Measurements from ENCODE around the gene GRK5. TPM values are rescaled to one million over a fixed set of nuclear protein-coding genes. Genes with fewer than 3 reads are reported as not detected.

Gene GRK5
- total RNA-seq, 1 experiment from 2014 or later = 2.3 TPM

DNA sequence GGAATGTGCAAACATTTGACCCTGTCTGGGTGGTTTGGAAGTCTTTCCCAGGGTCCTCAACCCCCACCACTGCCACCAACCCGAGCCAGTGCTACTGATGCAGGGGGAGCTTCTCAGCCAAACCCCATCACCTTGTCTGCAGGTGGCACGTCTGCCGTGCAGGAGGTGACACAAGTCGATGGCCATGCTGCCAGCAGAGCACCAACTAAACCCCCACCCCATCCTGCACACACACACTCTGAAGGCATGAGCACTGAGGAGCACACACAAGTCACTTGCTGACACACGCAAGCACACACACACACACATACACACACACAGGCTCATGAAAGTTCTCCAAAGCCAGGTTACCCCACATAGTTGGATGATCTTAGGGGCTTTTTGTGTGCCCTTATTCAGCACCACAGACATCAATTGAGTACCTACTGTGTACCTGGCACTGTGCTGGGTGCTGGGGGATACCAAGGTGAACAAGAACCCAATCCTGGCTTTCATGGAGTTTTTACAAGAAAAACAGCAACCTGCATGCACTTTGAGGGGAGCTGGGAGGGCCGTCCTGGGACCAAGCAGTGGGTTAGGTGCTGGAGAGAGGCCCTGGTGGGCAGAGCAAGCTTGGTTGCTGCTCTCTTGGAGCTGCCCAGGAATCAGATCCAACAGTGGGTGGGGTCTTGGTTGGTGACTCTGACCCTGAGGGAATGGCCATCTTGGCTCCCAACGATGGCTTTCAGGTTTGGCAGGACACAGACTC is 216.3 kb downstream of the GRK5 start (continued):
- TF ChIP-seq, protein P1, sequence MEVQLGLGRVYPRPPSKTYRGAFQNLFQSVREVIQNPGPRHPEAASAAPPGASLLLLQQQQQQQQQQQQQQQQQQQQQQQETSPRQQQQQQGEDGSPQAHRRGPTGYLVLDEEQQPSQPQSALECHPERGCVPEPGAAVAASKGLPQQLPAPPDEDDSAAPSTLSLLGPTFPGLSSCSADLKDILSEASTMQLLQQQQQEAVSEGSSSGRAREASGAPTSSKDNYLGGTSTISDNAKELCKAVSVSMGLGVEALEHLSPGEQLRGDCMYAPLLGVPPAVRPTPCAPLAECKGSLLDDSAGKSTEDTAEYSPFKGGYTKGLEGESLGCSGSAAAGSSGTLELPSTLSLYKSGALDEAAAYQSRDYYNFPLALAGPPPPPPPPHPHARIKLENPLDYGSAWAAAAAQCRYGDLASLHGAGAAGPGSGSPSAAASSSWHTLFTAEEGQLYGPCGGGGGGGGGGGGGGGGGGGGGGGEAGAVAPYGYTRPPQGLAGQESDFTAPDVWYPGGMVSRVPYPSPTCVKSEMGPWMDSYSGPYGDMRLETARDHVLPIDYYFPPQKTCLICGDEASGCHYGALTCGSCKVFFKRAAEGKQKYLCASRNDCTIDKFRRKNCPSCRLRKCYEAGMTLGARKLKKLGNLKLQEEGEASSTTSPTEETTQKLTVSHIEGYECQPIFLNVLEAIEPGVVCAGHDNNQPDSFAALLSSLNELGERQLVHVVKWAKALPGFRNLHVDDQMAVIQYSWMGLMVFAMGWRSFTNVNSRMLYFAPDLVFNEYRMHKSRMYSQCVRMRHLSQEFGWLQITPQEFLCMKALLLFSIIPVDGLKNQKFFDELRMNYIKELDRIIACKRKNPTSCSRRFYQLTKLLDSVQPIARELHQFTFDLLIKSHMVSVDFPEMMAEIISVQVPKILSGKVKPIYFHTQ (CRISPR knock-in tag; IDR thresholded peaks at IDR 0.05) = no peak
- TF ChIP-seq ETV6 (CRISPR knock-in tag; IDR thresholded peaks at IDR 0.05) (no peak), SP1 (CRISPR knock-in tag; conservative IDR thresholded peaks at IDR 0.05) (no peak), NFE2L1 (CRISPR knock-in tag; IDR thresholded peaks at IDR 0.05) (no peak)
- TF ChIP-seq, protein P2, sequence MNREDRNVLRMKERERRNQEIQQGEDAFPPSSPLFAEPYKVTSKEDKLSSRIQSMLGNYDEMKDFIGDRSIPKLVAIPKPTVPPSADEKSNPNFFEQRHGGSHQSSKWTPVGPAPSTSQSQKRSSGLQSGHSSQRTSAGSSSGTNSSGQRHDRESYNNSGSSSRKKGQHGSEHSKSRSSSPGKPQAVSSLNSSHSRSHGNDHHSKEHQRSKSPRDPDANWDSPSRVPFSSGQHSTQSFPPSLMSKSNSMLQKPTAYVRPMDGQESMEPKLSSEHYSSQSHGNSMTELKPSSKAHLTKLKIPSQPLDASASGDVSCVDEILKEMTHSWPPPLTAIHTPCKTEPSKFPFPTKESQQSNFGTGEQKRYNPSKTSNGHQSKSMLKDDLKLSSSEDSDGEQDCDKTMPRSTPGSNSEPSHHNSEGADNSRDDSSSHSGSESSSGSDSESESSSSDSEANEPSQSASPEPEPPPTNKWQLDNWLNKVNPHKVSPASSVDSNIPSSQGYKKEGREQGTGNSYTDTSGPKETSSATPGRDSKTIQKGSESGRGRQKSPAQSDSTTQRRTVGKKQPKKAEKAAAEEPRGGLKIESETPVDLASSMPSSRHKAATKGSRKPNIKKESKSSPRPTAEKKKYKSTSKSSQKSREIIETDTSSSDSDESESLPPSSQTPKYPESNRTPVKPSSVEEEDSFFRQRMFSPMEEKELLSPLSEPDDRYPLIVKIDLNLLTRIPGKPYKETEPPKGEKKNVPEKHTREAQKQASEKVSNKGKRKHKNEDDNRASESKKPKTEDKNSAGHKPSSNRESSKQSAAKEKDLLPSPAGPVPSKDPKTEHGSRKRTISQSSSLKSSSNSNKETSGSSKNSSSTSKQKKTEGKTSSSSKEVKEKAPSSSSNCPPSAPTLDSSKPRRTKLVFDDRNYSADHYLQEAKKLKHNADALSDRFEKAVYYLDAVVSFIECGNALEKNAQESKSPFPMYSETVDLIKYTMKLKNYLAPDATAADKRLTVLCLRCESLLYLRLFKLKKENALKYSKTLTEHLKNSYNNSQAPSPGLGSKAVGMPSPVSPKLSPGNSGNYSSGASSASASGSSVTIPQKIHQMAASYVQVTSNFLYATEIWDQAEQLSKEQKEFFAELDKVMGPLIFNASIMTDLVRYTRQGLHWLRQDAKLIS (CRISPR knock-in tag; IDR thresholded peaks at IDR 0.05; ENCODE audit: borderline replicate concordance) = no peak

DNA sequence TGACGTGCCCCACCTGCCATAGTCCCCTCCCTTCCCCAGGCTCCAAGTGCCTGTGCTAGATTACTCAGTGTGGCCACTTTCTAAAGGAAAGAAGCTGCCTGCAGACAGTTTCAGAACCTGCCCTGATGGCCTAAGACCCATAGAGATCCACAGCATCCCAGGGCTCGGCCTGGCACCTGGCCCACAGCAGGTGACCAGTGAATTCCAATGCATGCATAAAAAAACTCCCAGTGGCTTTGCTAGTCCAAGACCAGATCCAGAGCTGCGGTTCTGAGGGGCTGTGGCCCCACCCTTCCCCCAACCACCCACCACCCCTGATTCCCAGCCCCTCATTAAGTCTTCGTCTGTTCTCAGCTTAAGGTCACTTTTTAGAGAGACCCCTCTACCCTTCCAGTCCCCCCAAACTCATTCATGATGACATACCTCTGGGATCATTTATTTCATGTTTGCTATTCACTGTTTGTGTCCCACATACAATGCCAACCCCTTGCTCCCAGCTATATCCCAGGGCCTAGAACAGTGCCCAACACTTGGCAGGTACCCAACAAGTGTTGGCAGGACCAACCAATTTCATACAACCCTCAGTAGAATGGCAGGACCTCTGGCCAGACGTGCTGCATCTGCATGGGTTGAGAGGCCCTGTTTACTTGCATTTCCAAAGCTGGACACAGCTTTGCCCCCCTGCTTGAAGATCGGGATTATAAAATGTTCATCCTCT is 217.0 kb downstream of the GRK5 start:
- ATAC-seq (no peak), DNase-seq (ENCODE audit: low spot score) (no peak)
- CTCF ChIA-PET = interaction anchor here (0.9 to 4.2 kb wide), 4 partner anchors 21 to 225 kb away, joined by 5 to 60 read pairs (median 22); no protein-coding TSS in a partner anchor
- H3K36me3 Mint-ChIP-seq = no peaks in the 10 kb centered on the region
- no peak for TF ChIP-seq NFATC4 (CRISPR knock-in tag; IDR thresholded peaks at IDR 0.05)
- TF ChIP-seq NR3C1 (CRISPR knock-in tag; conservative IDR thresholded peaks at IDR 0.05; ENCODE audit: low read depth) = no peak
- no peak for TF ChIP-seq RORB (CRISPR knock-in tag; IDR thresholded peaks at IDR 0.05)
- no peak for TF ChIP-seq IRF2 (CRISPR knock-in tag; IDR thresholded peaks at IDR 0.05; ENCODE audit: borderline replicate concordance, low read depth)
- no peak for TF ChIP-seq JUN (CRISPR knock-in tag; IDR thresholded peaks at IDR 0.05)
- TF ChIP-seq JAZF1 (CRISPR knock-in tag; IDR thresholded peaks at IDR 0.05) = no peak
- no peak for TF ChIP-seq NFYB (CRISPR knock-in tag; conservative IDR thresholded peaks at IDR 0.05; ENCODE audit: low read depth)
- TF ChIP-seq ZBTB21 (CRISPR knock-in tag; IDR thresholded peaks at IDR 0.05; ENCODE audit: borderline replicate concordance) = no peak
- H3K27ac Mint-ChIP-seq = no peak overlapping the region
- no peak overlapping the region for H3K4me3 Mint-ChIP-seq
- peaks cover 19% of the 10 kb centered on the region for H3K4me1 Mint-ChIP-seq
- POLR2A ChIA-PET = no interaction called here
- no peaks in the 10 kb centered on the region for H3K27me3 Mint-ChIP-seq (ENCODE audit: low read depth)
- H3K9me3 Mint-ChIP-seq = no peaks in the 10 kb centered on the region

DNA sequence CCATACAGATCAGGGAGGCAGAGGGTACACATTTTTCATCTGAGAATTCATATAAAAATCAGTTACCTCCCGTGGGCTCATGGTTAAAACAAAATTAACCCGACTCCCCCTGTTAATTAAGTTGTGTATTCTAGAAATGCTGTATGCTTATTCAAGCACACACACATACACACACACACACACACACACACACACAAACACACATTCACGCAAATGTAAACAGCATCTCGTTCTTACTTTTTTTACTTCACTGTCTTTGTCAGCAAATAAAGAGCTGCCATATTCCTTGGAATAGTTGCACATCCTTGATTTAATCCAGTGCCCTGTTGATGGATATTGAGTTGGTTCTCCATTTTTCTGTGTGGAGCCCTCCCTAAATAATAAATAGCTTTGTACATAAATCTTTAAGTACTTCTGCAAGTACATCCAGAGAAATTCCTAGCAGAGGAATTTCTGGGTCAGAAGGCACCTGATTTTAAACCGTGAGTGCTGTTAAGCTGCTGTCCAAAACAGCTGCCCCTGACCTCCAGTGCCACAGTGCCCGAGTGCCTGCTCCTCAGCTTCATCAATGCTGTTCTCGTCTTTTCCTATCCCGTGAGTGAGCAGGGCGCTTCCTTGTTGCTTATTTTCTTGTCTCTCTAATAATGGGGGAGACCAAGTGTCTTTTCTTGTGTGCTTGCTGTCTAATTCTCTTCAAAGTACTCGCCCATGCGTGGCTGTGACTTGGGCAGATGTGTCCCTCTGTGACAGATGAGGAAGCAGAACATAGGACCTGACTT is 217.9 kb downstream of the GRK5 start:
- ATAC-seq = no peak
- H3K36me3 Mint-ChIP-seq = no peaks in the 10 kb centered on the region
- POLR2A ChIA-PET = no interaction called here

More for the DNA sequence above, 217.9 kb downstream of the GRK5 start:
- Mint-ChIP-seq H3K27me3 (ENCODE audit: low read depth) (no peaks in the 10 kb centered on the region), H3K4me1 (peaks cover 19% of the 10 kb centered on the region), H3K4me3 (no peak overlapping the region), H3K27ac (no peak overlapping the region), H3K9me3 (no peaks in the 10 kb centered on the region)
- TF ChIP-seq JAZF1 (CRISPR knock-in tag; IDR thresholded peaks at IDR 0.05) (no peak), ESRRA (CRISPR knock-in tag; IDR thresholded peaks at IDR 0.05; ENCODE audit: borderline replicate concordance) (no peak)
- CTCF ChIA-PET = interaction anchor here (0.8 to 1.9 kb wide), 4 partner anchors 14 to 227 kb away, joined by 3 to 8 read pairs (median 5); no protein-coding TSS in a partner anchor
- DNase-seq (ENCODE audit: low spot score) = no peak
